Adrenal gland (tissue), 12 donors: ENCODE measurements around the gene CTSZ. TPM values are rescaled to one million over a fixed set of nuclear protein-coding genes. Genes with fewer than 3 reads are reported as not detected.

Experiments
- DNase-seq, 7 donors: peaks; one replicate each; pipeline ENCODE4 v3.0.0-alpha.2; 2019 to 2020
- H3K27ac ChIP-seq, 5 donors: fragments of 200-600 bp; sonication (generic) in 4 of 5; 1 replicate in 3 of 5; 2 replicates in 2 of 5; pipeline versions ENCODE4 v1.5.1 to v1.8.0; 2016 to 2020; ENCODE audit warnings: mild to moderate bottlenecking in 1 of 5
- H3K27me3 ChIP-seq: fragments of 200-600 bp; 2 replicates; pipeline ENCODE4 v1.8.0; 2021
- H3K36me3 ChIP-seq, 2 donors: fragments of 200-600 bp; replicated peaks in 1 of 2; 1 replicate in 1 of 2; 2 replicates in 1 of 2; pipeline versions ENCODE4 v1.5.1 to v1.8.0; 2018 to 2022
- H3K4me1 ChIP-seq, 2 donors: fragments of 200-600 bp; replicated peaks in 1 of 2; 1 replicate in 1 of 2; 2 replicates in 1 of 2; pipeline versions ENCODE4 v1.5.1 to v1.8.0; 2018 to 2021
- H3K4me3 ChIP-seq, 4 donors: fragments of 200-600 bp; sonication (generic) in 3 of 4; one replicate each; pipeline ENCODE4 v1.5.1; 2016 to 2018
- H3K9me3 ChIP-seq, 3 donors: fragments of 200-600 bp; sonication (generic) in 1 of 3; replicated peaks in 1 of 3; 1 replicate in 2 of 3; 2 replicates in 1 of 3; pipeline versions ENCODE4 v1.5.1 to v1.8.0; 2016 to 2021
- CTCF ChIP-seq, 6 experiments: fragments of 450-650 bp in 4 of 6; fragments of 200-600 bp in 2 of 6; sonication (generic) in 1 of 6; IDR thresholded peaks; 1 replicate in 5 of 6; 2 replicates in 1 of 6; pipeline versions ENCODE4 v1.5.1 to v1.8.0; 2016 to 2021; ENCODE audit warnings: antibody characterized with exemption in 6 of 6, mild to moderate bottlenecking in 2 of 6, moderate library complexity in 1 of 6
- POLR2A ChIP-seq, 2 donors: fragments of 450-650 bp; IDR thresholded peaks; one replicate each; pipeline ENCODE4 v1.6.1; 2017; ENCODE audit warnings: antibody characterized with exemption in 2 of 2, mild to moderate bottlenecking in 2 of 2, moderate library complexity in 1 of 2
- WGBS, 4 donors: extraction: QIAGEN DNeasy Blood & Tissue Kit in 2 of 4; methylation state at CpG; one replicate each; pipeline versions ENCODE4 v1.1.5 to v1.1.7; 2013 to 2017; 5-methylcytosine and 5-hydroxymethylcytosine counted together
- intact Hi-C, 2 donors: fragments of 100-400 bp; cut with DNase I; formaldehyde crosslinking; loops; one replicate each; pipeline versions ENCODE4 v1.14.1 to v1.15.0; 2022 to 2023
- polyA plus RNA-seq, 3 donors: library from polyadenylated mRNA; stranded (reverse); fragments of 200-250 nt in 2 of 3; fragments of 350-450 nt in 1 of 3; fragmentation: Illumina TruSeq in 1 of 3; extraction: RNeasy Lipid Tissue Mini Kit (QIAGEN cat#74804) in 1 of 3; gene quantifications; one replicate each; pipeline ENCODE4 v1.2.3, GENCODE V29; 2013 to 2014
- total RNA-seq, 9 donors: library from RNA; depleted of rRNA in 4 of 9; stranded (reverse); fragments of >200 nt in 4 of 9; fragments of 120-200 nt in 1 of 9; fragmentation: NEBNext Ultra II Directional in 1 of 9; extraction: Animal tissue kit (Norgen Biotek cat#: 25700) in 1 of 9; gene quantifications; one replicate each; pipeline versions ENCODE4 v1.1.0 to v1.2.4, GENCODE V29; 2013 to 2023
- donor health status: healthy with polysubstance abuse.
- donor health status: Bipolar disorder and iron deficiency.
- donor health status: DM: yes; HTN: yes; CAD: no.
- donor health status: DM: no; HTN: no; CAD: no.
- donor health status: DM: no; HTN: no; CAD: no.
- donor health status: DM: yes; HTN: yes; CAD: no.

CTSZ gene
- total and polyA plus RNA-seq, 12 donors: 36.4 to 266 (median 155) TPM

GRCh38 chr20:59016795-59017492, 9.9 kb upstream of the CTSZ start:
- intact Hi-C loops: no loop called here
- no peaks in the 10 kb centered on the region for H3K36me3 ChIP-seq
- H3K4me3 ChIP-seq: no peak overlapping the region
- TF ChIP-seq POLR2A (IDR thresholded peaks at IDR 0.05): no peak
- TF ChIP-seq CTCF (IDR thresholded peaks at IDR 0.05): no peak
- WGBS, 4 donors: 25 to 32% (median 30%) methylated on average over 4 of the region's 4 CpGs
- H3K4me1 ChIP-seq: peaks cover 0 to 18% of the 10 kb centered on the region in 2 donors
- H3K27me3 ChIP-seq: no peaks in the 10 kb centered on the region
- peak overlapping the region in 3 of 5 donors; percentile 7 to 12 (median 7) for H3K27ac ChIP-seq
- no peaks in the 10 kb centered on the region for H3K9me3 ChIP-seq
- peak in 4 of 7 donors; percentile 24 to 51 (median 40) for DNase-seq

- no peaks in the 10 kb centered on the region for H3K27me3 ChIP-seq
- WGBS, 4 donors: 82 to 86% (median 83%) methylated on average over 15 to 16 of the region's 16 CpGs
- peaks cover 0 to 18% of the 10 kb centered on the region in 2 donors for H3K4me1 ChIP-seq
- no peaks in the 10 kb centered on the region for H3K9me3 ChIP-seq
- intact Hi-C loops: no loop called here
- H3K36me3 ChIP-seq: no peaks in the 10 kb centered on the region
- DNase-seq: peak in 2 of 7 donors; percentile 17 to 52
- peak overlapping the region in 2 of 5 donors; percentile 7 for H3K27ac ChIP-seq
- H3K4me3 ChIP-seq: no peak overlapping the region
- no peak for TF ChIP-seq CTCF (IDR thresholded peaks at IDR 0.05)
- TF ChIP-seq POLR2A (IDR thresholded peaks at IDR 0.05): no peak
These were observed 9.0 kb upstream of the CTSZ start for GRCh38 chr20:59015812-59016711.

GRCh38 chr20:59015411-59015810, 8.4 kb upstream of the CTSZ start:
- intact Hi-C loops: no loop called here
- no peaks in the 10 kb centered on the region for H3K36me3 ChIP-seq
- TF ChIP-seq CTCF (IDR thresholded peaks at IDR 0.05): no peak
- no peak for TF ChIP-seq POLR2A (IDR thresholded peaks at IDR 0.05)
- DNase-seq: peak in 2 of 7 donors; percentile 16 to 27
- H3K4me3 ChIP-seq: no peak overlapping the region
- no peaks in the 10 kb centered on the region for H3K9me3 ChIP-seq
- H3K27ac ChIP-seq: no peak overlapping the region
- 92 to 93% (median 92%) methylated on average over 8 to 16 of the region's 16 CpGs for WGBS, 4 donors
- H3K4me1 ChIP-seq: peaks cover 3 to 18% of the 10 kb centered on the region in 2 donors
- no peaks in the 10 kb centered on the region for H3K27me3 ChIP-seq

GRCh38 chr20:59014680-59015389, 7.8 kb upstream of the CTSZ start:
- Histone ChIP-seq H3K4me1 (peaks cover 3 to 18% of the 10 kb centered on the region in 2 donors), H3K27me3 (no peaks in the 10 kb centered on the region), H3K36me3 (no peaks in the 10 kb centered on the region), H3K27ac (peak overlapping the region in 1 of 5 donors; percentile 21), H3K4me3 (no peak overlapping the region), H3K9me3 (no peaks in the 10 kb centered on the region)
- DNase-seq: peak in 2 of 7 donors; percentile 13 to 39
- TF ChIP-seq POLR2A (IDR thresholded peaks at IDR 0.05): no peak
- no peak for TF ChIP-seq CTCF (IDR thresholded peaks at IDR 0.05)
- WGBS, 4 donors: 81 to 93% (median 86%) methylated on average over 11 to 17 of the region's 17 CpGs
- intact Hi-C loops: no loop called here
